GM23338 (cell line): Measurements from ENCODE around the gene AGTRAP. TPM values are rescaled to one million over a fixed set of nuclear protein-coding genes. Genes with fewer than 3 reads are reported as not detected.

Source experiments
- ATAC-seq: fragments of 200-7000 bp; cut with Tn5 transposase; 3 replicates; pipeline ENCODE4 v1.9.1; 2020
- DNase-seq: peaks from one replicate; pipeline ENCODE4 v3.0.0-alpha.2; 2015; ENCODE audit warnings: low spot score
- H2AFZ ChIP-seq: fragments of 200-600 bp; sonication (generic); 2 replicates; pipeline ENCODE4 v1.8.0; 2016; ENCODE audit warnings: antibody characterized with exemption, mild to moderate bottlenecking, moderate library complexity
- H3F3A ChIP-seq: fragments of 200-600 bp; sonication (generic); replicated peaks from 2 replicates; pipeline ENCODE4 v1.8.0; 2017; ENCODE audit warnings: antibody characterized with exemption, mixed run types, low read depth
- H3K27ac ChIP-seq: fragments of 200-600 bp; sonication (generic); 2 replicates; pipeline ENCODE4 v1.6.1; 2016; ENCODE audit warnings: low read depth
- H3K27me3 ChIP-seq: fragments of 200-600 bp; sonication (generic); 2 replicates; pipeline ENCODE4 v1.8.0; 2016; ENCODE audit warnings: mild to moderate bottlenecking, mixed run types, moderate library complexity; ENCODE audit not compliant: insufficient read depth
- H3K36me3 ChIP-seq: fragments of 200-600 bp; sonication (generic); 2 replicates; pipeline ENCODE4 v1.8.0; 2016; ENCODE audit warnings: mild to moderate bottlenecking; ENCODE audit not compliant: insufficient read depth
- H3K4me1 ChIP-seq: fragments of 200-600 bp; sonication (generic); 2 replicates; pipeline ENCODE4 v1.8.0; 2016; ENCODE audit warnings: mild to moderate bottlenecking, moderate library complexity; ENCODE audit not compliant: insufficient read depth
- H3K4me2 ChIP-seq: fragments of 200-600 bp; sonication (generic); 2 replicates; pipeline ENCODE4 v1.7.1; 2017; ENCODE audit warnings: mixed run types
- H3K4me3 ChIP-seq: fragments of 200-600 bp; sonication (generic); 2 replicates; pipeline ENCODE4 v1.6.1; 2016; ENCODE audit warnings: mixed run types
- H3K79me2 ChIP-seq: fragments of 200-600 bp; sonication (generic); replicated peaks from 2 replicates; pipeline ENCODE4 v1.8.0; 2017; ENCODE audit warnings: mild to moderate bottlenecking; ENCODE audit not compliant: insufficient read depth
- H3K9me2 ChIP-seq: fragments of 200-600 bp; sonication (generic); 2 replicates; pipeline ENCODE4 v1.8.0; 2017; ENCODE audit not compliant: insufficient read depth
- H4K20me1 ChIP-seq: fragments of 200-600 bp; sonication (generic); replicated peaks from 2 replicates; pipeline ENCODE4 v1.8.0; 2017; ENCODE audit warnings: mild to moderate bottlenecking; ENCODE audit not compliant: insufficient read depth
- H3K27ac Mint-ChIP-seq: 2 replicates; pipeline ENCODE4 v1.8.0; 2020; ENCODE audit warnings: inconsistent platforms, mild to moderate bottlenecking, moderate library complexity, mixed read lengths
- H3K27me3 Mint-ChIP-seq: 3 replicates; pipeline ENCODE4 v1.8.0; 2022; ENCODE audit warnings: low read depth, mild to moderate bottlenecking, moderate library complexity, mixed read lengths, inconsistent platforms; ENCODE audit not compliant: insufficient read depth, poor library complexity
- H3K36me3 Mint-ChIP-seq: 3 replicates; pipeline ENCODE4 v1.8.0; 2021; ENCODE audit warnings: low read depth, mild to moderate bottlenecking, inconsistent platforms, moderate library complexity, mixed read lengths
- H3K4me1 Mint-ChIP-seq: 3 replicates; pipeline ENCODE4 v1.8.0; 2020; ENCODE audit warnings: mild to moderate bottlenecking, inconsistent platforms, mixed read lengths
- H3K4me3 Mint-ChIP-seq: 3 replicates; pipeline ENCODE4 v1.8.0; 2021; ENCODE audit warnings: moderate library complexity, mild to moderate bottlenecking, inconsistent platforms, mixed read lengths
- H3K9me3 Mint-ChIP-seq: 3 replicates; pipeline ENCODE4 v1.8.0; 2020; ENCODE audit warnings: moderate library complexity, mild to moderate bottlenecking, inconsistent platforms, mixed read lengths
- CREB1 ChIP-seq: fragments of 250-450 bp; sonication (Bioruptor Pico); IDR thresholded peaks from 2 replicates; pipeline ENCODE4 v1.5.0; 2020; ENCODE audit warnings: low read depth, mild to moderate bottlenecking, moderate library complexity
- EZH2 ChIP-seq: fragments of 200-600 bp; sonication (generic); IDR thresholded peaks from one replicate; pipeline ENCODE4 v1.8.0; 2017; ENCODE audit warnings: antibody characterized with exemption, mild to moderate bottlenecking, low read depth; ENCODE audit not compliant: unreplicated experiment
- EZH2phosphoT487 ChIP-seq: fragments of 200-600 bp; sonication (generic); IDR thresholded peaks from one replicate; pipeline ENCODE4 v1.8.1; 2018; ENCODE audit warnings: antibody characterized with exemption; ENCODE audit not compliant: unreplicated experiment
- NANOG ChIP-seq: IDR thresholded peaks from 2 replicates; pipeline ENCODE4 v1.6.1; 2016; ENCODE audit warnings: antibody characterized with exemption, borderline replicate concordance
- ZNF114 ChIP-seq: fragments of 250-450 bp; sonication (Bioruptor Pico); IDR thresholded peaks from 2 replicates; pipeline ENCODE4 v1.5.0; 2020; ENCODE audit warnings: mild to moderate bottlenecking, moderate library complexity
- ZNF331 ChIP-seq: fragments of 250-450 bp; sonication (Bioruptor Pico); IDR thresholded peaks from 2 replicates; pipeline ENCODE4 v1.5.0; 2020; ENCODE audit warnings: low read depth, mild to moderate bottlenecking, moderate library complexity
- ZNF462 ChIP-seq: fragments of 250-450 bp; sonication (Bioruptor Pico); IDR thresholded peaks from 2 replicates; pipeline ENCODE4 v1.5.0; 2020; ENCODE audit warnings: mild to moderate bottlenecking, moderate library complexity
- polyA plus RNA-seq: library from polyadenylated mRNA; unstranded; fragments of >200 nt; fragmentation: Nextera tagmentation; extraction: Ambion mirVana; gene quantifications from 2 replicates; pipeline ENCODE4 v1.2.1, GENCODE V29; 2016
- total RNA-seq: library from RNA; depleted of rRNA; stranded (reverse); fragments of >200 nt; shearing (Covaris generic); gene quantifications from 2 replicates; pipeline ENCODE4 v1.2.3, GENCODE V29; 2014
- TF ChIP-seq, protein P1 (sequence below): IDR thresholded peaks from 2 replicates; pipeline ENCODE4 v1.6.1; 2016; ENCODE audit warnings: antibody characterized with exemption
- TF ChIP-seq, protein P2 (sequence below): IDR thresholded peaks from one replicate; pipeline ENCODE4 v1.6.1; 2018; ENCODE audit warnings: antibody characterized with exemption; ENCODE audit not compliant: unreplicated experiment

AGTRAP gene
- total and polyA plus RNA-seq, 2 experiments from 2014 or later: 79.4 to 102 TPM

- Histone ChIP-seq H3K79me2 (peaks cover 75% of the 10 kb centered on the region), H3F3A (peaks cover 16% of the 10 kb centered on the region), H3K9me2 (no peaks in the 10 kb centered on the region), H3K27ac (no peak overlapping the region), H4K20me1 (no peaks in the 10 kb centered on the region; the same call in none of the 2 replicates), H3K4me2 (peak overlapping the region; percentile 97), H3K36me3 (no peaks in the 10 kb centered on the region), H2AFZ (no peak overlapping the region), H3K27me3 (no peaks in the 10 kb centered on the region), H3K4me3 (peak overlapping the region; percentile 94), H3K4me1 (peaks cover 38% of the 10 kb centered on the region)
- DNase-seq (no peak), ATAC-seq (no peak)
- H3K9me3 Mint-ChIP-seq: peaks cover 3% of the 10 kb centered on the region; the same call in 2 of the 3 replicates
- no peak for TF ChIP-seq CREB1
- no peak for TF ChIP-seq EZH2
- no peak for TF ChIP-seq NANOG
- no peak for TF ChIP-seq EZH2phosphoT487
- TF ChIP-seq, protein P1, sequence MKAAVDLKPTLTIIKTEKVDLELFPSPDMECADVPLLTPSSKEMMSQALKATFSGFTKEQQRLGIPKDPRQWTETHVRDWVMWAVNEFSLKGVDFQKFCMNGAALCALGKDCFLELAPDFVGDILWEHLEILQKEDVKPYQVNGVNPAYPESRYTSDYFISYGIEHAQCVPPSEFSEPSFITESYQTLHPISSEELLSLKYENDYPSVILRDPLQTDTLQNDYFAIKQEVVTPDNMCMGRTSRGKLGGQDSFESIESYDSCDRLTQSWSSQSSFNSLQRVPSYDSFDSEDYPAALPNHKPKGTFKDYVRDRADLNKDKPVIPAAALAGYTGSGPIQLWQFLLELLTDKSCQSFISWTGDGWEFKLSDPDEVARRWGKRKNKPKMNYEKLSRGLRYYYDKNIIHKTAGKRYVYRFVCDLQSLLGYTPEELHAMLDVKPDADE: no peak
- peak overlapping the region; percentile 91 for H3K4me3 Mint-ChIP-seq
- peaks cover 38% of the 10 kb centered on the region for H3K4me1 Mint-ChIP-seq
- peaks cover 11% of the 10 kb centered on the region; the same call in 2 of the 3 replicates for H3K36me3 Mint-ChIP-seq
- H3K27ac Mint-ChIP-seq: no peak overlapping the region
- H3K27me3 Mint-ChIP-seq: peaks cover 21% of the 10 kb centered on the region
These were observed 42.8 kb upstream of the AGTRAP start for GRCh38 chr1:11693024-11693590.

GRCh38 chr1:11693917-11694316 is 42.0 kb upstream of the AGTRAP start:
- no peak for ATAC-seq
- DNase-seq: no peak
- Histone ChIP-seq H3K9me2 (no peaks in the 10 kb centered on the region), H2AFZ (no peak overlapping the region), H4K20me1 (no peaks in the 10 kb centered on the region; the same call in 1 of the 2 replicates), H3K4me1 (peaks cover 30% of the 10 kb centered on the region), H3F3A (peaks cover 15% of the 10 kb centered on the region), H3K27ac (no peak overlapping the region), H3K4me2 (peak overlapping the region; percentile 97), H3K36me3 (no peaks in the 10 kb centered on the region), H3K79me2 (peaks cover 75% of the 10 kb centered on the region), H3K4me3 (0 out of 2 replicates have a peak overlapping the region, but pooled peaks have one; percentile 26), H3K27me3 (no peaks in the 10 kb centered on the region)
- Mint-ChIP-seq H3K4me1 (peaks cover 38% of the 10 kb centered on the region), H3K9me3 (peaks cover 3% of the 10 kb centered on the region; the same call in 2 of the 3 replicates), H3K36me3 (peaks cover 10% of the 10 kb centered on the region; the same call in 2 of the 3 replicates), H3K27me3 (peaks cover 20% of the 10 kb centered on the region), H3K4me3 (peak overlapping the region; percentile 45), H3K27ac (no peak overlapping the region)
- no peak for TF ChIP-seq ZNF462 (CRISPR knock-in tag)
- TF ChIP-seq EZH2: no peak
- TF ChIP-seq CREB1: no peak
- TF ChIP-seq, protein P2, sequence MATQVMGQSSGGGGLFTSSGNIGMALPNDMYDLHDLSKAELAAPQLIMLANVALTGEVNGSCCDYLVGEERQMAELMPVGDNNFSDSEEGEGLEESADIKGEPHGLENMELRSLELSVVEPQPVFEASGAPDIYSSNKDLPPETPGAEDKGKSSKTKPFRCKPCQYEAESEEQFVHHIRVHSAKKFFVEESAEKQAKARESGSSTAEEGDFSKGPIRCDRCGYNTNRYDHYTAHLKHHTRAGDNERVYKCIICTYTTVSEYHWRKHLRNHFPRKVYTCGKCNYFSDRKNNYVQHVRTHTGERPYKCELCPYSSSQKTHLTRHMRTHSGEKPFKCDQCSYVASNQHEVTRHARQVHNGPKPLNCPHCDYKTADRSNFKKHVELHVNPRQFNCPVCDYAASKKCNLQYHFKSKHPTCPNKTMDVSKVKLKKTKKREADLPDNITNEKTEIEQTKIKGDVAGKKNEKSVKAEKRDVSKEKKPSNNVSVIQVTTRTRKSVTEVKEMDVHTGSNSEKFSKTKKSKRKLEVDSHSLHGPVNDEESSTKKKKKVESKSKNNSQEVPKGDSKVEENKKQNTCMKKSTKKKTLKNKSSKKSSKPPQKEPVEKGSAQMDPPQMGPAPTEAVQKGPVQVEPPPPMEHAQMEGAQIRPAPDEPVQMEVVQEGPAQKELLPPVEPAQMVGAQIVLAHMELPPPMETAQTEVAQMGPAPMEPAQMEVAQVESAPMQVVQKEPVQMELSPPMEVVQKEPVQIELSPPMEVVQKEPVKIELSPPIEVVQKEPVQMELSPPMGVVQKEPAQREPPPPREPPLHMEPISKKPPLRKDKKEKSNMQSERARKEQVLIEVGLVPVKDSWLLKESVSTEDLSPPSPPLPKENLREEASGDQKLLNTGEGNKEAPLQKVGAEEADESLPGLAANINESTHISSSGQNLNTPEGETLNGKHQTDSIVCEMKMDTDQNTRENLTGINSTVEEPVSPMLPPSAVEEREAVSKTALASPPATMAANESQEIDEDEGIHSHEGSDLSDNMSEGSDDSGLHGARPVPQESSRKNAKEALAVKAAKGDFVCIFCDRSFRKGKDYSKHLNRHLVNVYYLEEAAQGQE: no peak
- no peak for TF ChIP-seq ZNF114 (CRISPR knock-in tag)
- no peak for TF ChIP-seq ZNF331
